GM23338 (cell line): ENCODE data around the gene ORAI1. TPM values are rescaled to one million over a fixed set of nuclear protein-coding genes. Genes with fewer than 3 reads are reported as not detected.

Experiments used
- ATAC-seq: fragments of 200-7000 bp; cut with Tn5 transposase; 3 replicates; pipeline ENCODE4 v1.9.1; 2020
- DNase-seq: peaks from one replicate; pipeline ENCODE4 v3.0.0-alpha.2; 2015; ENCODE audit warnings: low spot score
- H2AFZ ChIP-seq: fragments of 200-600 bp; sonication (generic); 2 replicates; pipeline ENCODE4 v1.8.0; 2016; ENCODE audit warnings: antibody characterized with exemption, mild to moderate bottlenecking, moderate library complexity
- H3F3A ChIP-seq: fragments of 200-600 bp; sonication (generic); replicated peaks from 2 replicates; pipeline ENCODE4 v1.8.0; 2017; ENCODE audit warnings: antibody characterized with exemption, mixed run types, low read depth
- H3K27ac ChIP-seq: fragments of 200-600 bp; sonication (generic); 2 replicates; pipeline ENCODE4 v1.6.1; 2016; ENCODE audit warnings: low read depth
- H3K27me3 ChIP-seq: fragments of 200-600 bp; sonication (generic); 2 replicates; pipeline ENCODE4 v1.8.0; 2016; ENCODE audit warnings: mild to moderate bottlenecking, mixed run types, moderate library complexity; ENCODE audit not compliant: insufficient read depth
- H3K36me3 ChIP-seq: fragments of 200-600 bp; sonication (generic); 2 replicates; pipeline ENCODE4 v1.8.0; 2016; ENCODE audit warnings: mild to moderate bottlenecking; ENCODE audit not compliant: insufficient read depth
- H3K4me1 ChIP-seq: fragments of 200-600 bp; sonication (generic); 2 replicates; pipeline ENCODE4 v1.8.0; 2016; ENCODE audit warnings: mild to moderate bottlenecking, moderate library complexity; ENCODE audit not compliant: insufficient read depth
- H3K4me2 ChIP-seq: fragments of 200-600 bp; sonication (generic); 2 replicates; pipeline ENCODE4 v1.7.1; 2017; ENCODE audit warnings: mixed run types
- H3K4me3 ChIP-seq: fragments of 200-600 bp; sonication (generic); 2 replicates; pipeline ENCODE4 v1.6.1; 2016; ENCODE audit warnings: mixed run types
- H3K79me2 ChIP-seq: fragments of 200-600 bp; sonication (generic); replicated peaks from 2 replicates; pipeline ENCODE4 v1.8.0; 2017; ENCODE audit warnings: mild to moderate bottlenecking; ENCODE audit not compliant: insufficient read depth
- H3K9me2 ChIP-seq: fragments of 200-600 bp; sonication (generic); 2 replicates; pipeline ENCODE4 v1.8.0; 2017; ENCODE audit not compliant: insufficient read depth
- H4K20me1 ChIP-seq: fragments of 200-600 bp; sonication (generic); replicated peaks from 2 replicates; pipeline ENCODE4 v1.8.0; 2017; ENCODE audit warnings: mild to moderate bottlenecking; ENCODE audit not compliant: insufficient read depth
- H3K27ac Mint-ChIP-seq: 2 replicates; pipeline ENCODE4 v1.8.0; 2020; ENCODE audit warnings: inconsistent platforms, mild to moderate bottlenecking, moderate library complexity, mixed read lengths
- H3K27me3 Mint-ChIP-seq: 3 replicates; pipeline ENCODE4 v1.8.0; 2022; ENCODE audit warnings: low read depth, mild to moderate bottlenecking, moderate library complexity, mixed read lengths, inconsistent platforms; ENCODE audit not compliant: insufficient read depth, poor library complexity
- H3K36me3 Mint-ChIP-seq: 3 replicates; pipeline ENCODE4 v1.8.0; 2021; ENCODE audit warnings: low read depth, mild to moderate bottlenecking, inconsistent platforms, moderate library complexity, mixed read lengths
- H3K4me1 Mint-ChIP-seq: 3 replicates; pipeline ENCODE4 v1.8.0; 2020; ENCODE audit warnings: mild to moderate bottlenecking, inconsistent platforms, mixed read lengths
- H3K4me3 Mint-ChIP-seq: 3 replicates; pipeline ENCODE4 v1.8.0; 2021; ENCODE audit warnings: moderate library complexity, mild to moderate bottlenecking, inconsistent platforms, mixed read lengths
- H3K9me3 Mint-ChIP-seq: 3 replicates; pipeline ENCODE4 v1.8.0; 2020; ENCODE audit warnings: moderate library complexity, mild to moderate bottlenecking, inconsistent platforms, mixed read lengths
- ETS1 ChIP-seq: IDR thresholded peaks from 2 replicates; pipeline ENCODE4 v1.6.1; 2016; ENCODE audit warnings: antibody characterized with exemption
- NANOG ChIP-seq: IDR thresholded peaks from 2 replicates; pipeline ENCODE4 v1.6.1; 2016; ENCODE audit warnings: antibody characterized with exemption, borderline replicate concordance
- ZNF114 ChIP-seq: fragments of 250-450 bp; sonication (Bioruptor Pico); IDR thresholded peaks from 2 replicates; pipeline ENCODE4 v1.5.0; 2020; ENCODE audit warnings: mild to moderate bottlenecking, moderate library complexity
- polyA plus RNA-seq: library from polyadenylated mRNA; unstranded; fragments of >200 nt; fragmentation: Nextera tagmentation; extraction: Ambion mirVana; gene quantifications from 2 replicates; pipeline ENCODE4 v1.2.1, GENCODE V29; 2016
- total RNA-seq: library from RNA; depleted of rRNA; stranded (reverse); fragments of >200 nt; shearing (Covaris generic); gene quantifications from 2 replicates; pipeline ENCODE4 v1.2.3, GENCODE V29; 2014
- TF ChIP-seq, protein P1 (sequence below): fragments of 250-450 bp; sonication (Bioruptor Pico); IDR thresholded peaks from 2 replicates; pipeline ENCODE4 v1.5.0; 2020; ENCODE audit warnings: mild to moderate bottlenecking, moderate library complexity

The ORAI1 gene
- total and polyA plus RNA-seq, 2 experiments from 2014 or later: 23.7 to 32.0 TPM

- TF ChIP-seq, protein P1, sequence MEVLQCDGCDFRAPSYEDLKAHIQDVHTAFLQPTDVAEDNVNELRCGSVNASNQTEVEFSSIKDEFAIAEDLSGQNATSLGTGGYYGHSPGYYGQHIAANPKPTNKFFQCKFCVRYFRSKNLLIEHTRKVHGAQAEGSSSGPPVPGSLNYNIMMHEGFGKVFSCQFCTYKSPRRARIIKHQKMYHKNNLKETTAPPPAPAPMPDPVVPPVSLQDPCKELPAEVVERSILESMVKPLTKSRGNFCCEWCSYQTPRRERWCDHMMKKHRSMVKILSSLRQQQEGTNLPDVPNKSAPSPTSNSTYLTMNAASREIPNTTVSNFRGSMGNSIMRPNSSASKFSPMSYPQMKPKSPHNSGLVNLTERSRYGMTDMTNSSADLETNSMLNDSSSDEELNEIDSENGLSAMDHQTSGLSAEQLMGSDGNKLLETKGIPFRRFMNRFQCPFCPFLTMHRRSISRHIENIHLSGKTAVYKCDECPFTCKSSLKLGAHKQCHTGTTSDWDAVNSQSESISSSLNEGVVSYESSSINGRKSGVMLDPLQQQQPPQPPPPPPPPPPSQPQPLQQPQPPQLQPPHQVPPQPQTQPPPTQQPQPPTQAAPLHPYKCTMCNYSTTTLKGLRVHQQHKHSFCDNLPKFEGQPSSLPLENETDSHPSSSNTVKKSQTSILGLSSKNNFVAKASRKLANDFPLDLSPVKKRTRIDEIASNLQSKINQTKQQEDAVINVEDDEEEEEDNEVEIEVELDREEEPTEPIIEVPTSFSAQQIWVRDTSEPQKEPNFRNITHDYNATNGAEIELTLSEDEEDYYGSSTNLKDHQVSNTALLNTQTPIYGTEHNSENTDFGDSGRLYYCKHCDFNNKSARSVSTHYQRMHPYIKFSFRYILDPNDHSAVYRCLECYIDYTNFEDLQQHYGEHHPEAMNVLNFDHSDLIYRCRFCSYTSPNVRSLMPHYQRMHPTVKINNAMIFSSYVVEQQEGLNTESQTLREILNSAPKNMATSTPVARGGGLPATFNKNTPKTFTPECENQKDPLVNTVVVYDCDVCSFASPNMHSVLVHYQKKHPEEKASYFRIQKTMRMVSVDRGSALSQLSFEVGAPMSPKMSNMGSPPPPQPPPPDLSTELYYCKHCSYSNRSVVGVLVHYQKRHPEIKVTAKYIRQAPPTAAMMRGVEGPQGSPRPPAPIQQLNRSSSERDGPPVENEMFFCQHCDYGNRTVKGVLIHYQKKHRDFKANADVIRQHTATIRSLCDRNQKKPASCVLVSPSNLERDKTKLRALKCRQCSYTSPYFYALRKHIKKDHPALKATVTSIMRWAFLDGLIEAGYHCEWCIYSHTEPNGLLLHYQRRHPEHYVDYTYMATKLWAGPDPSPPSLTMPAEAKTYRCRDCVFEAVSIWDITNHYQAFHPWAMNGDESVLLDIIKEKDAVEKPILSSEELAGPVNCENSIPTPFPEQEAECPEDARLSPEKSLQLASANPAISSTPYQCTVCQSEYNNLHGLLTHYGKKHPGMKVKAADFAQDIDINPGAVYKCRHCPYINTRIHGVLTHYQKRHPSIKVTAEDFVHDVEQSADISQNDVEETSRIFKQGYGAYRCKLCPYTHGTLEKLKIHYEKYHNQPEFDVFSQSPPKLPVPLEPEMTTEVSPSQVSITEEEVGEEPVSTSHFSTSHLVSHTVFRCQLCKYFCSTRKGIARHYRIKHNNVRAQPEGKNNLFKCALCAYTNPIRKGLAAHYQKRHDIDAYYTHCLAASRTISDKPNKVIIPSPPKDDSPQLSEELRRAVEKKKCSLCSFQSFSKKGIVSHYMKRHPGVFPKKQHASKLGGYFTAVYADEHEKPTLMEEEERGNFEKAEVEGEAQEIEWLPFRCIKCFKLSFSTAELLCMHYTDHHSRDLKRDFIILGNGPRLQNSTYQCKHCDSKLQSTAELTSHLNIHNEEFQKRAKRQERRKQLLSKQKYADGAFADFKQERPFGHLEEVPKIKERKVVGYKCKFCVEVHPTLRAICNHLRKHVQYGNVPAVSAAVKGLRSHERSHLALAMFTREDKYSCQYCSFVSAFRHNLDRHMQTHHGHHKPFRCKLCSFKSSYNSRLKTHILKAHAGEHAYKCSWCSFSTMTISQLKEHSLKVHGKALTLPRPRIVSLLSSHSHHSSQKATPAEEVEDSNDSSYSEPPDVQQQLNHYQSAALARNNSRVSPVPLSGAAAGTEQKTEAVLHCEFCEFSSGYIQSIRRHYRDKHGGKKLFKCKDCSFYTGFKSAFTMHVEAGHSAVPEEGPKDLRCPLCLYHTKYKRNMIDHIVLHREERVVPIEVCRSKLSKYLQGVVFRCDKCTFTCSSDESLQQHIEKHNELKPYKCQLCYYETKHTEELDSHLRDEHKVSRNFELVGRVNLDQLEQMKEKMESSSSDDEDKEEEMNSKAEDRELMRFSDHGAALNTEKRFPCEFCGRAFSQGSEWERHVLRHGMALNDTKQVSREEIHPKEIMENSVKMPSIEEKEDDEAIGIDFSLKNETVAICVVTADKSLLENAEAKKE (CRISPR knock-in tag): no peak
- TF ChIP-seq ETS1 (no peak), ZNF114 (CRISPR knock-in tag) (no peak)
These were observed 29.8 kb upstream of the ORAI1 start (continued) for GRCh38 chr12:121596526-121596925.

- DNase-seq (no peak), ATAC-seq (no peak)
- Histone ChIP-seq H3F3A (no peaks in the 10 kb centered on the region; the same call in 1 of the 2 replicates), H2AFZ (no peak overlapping the region), H3K27ac (no peak overlapping the region), H3K79me2 (no peaks in the 10 kb centered on the region), H3K9me2 (no peaks in the 10 kb centered on the region), H3K4me3 (no peak overlapping the region), H3K27me3 (no peaks in the 10 kb centered on the region), H3K4me1 (no peaks in the 10 kb centered on the region), H4K20me1 (no peaks in the 10 kb centered on the region), H3K4me2 (no peak overlapping the region), H3K36me3 (peaks cover 4% of the 10 kb centered on the region; the same call in 1 of the 2 replicates)
- TF ChIP-seq ETS1 (no peak), NANOG (no peak)
- H3K27ac Mint-ChIP-seq: no peak overlapping the region
- peaks cover 2% of the 10 kb centered on the region; the same call in 2 of the 3 replicates for H3K9me3 Mint-ChIP-seq
- peaks cover 4% of the 10 kb centered on the region for H3K27me3 Mint-ChIP-seq
- no peak overlapping the region for H3K4me3 Mint-ChIP-seq
- H3K4me1 Mint-ChIP-seq: peaks cover under 1% of the 10 kb centered on the region; the same call in 1 of the 3 replicates
- H3K36me3 Mint-ChIP-seq: peaks cover 14% of the 10 kb centered on the region
These were observed 25.5 kb upstream of the ORAI1 start for GRCh38 chr12:121600702-121601336.
